Activated naive CD4-positive, alpha-beta T cell treated with anti-CD3 and anti-CD28 coated beads, Interleukin-2, amount 50 U/mL, for 24 hours (primary cell): Measurements from ENCODE around the gene PTGER1.

Source experiments
- H3K27ac Mint-ChIP-seq: one replicate; pipeline ENCODE4 v1.8.0; 2021; ENCODE audit warnings: mild to moderate bottlenecking, mixed read lengths
- H3K27me3 Mint-ChIP-seq: one replicate; pipeline ENCODE4 v1.8.0; 2021; ENCODE audit warnings: mixed read lengths
- H3K36me3 Mint-ChIP-seq: one replicate; pipeline ENCODE4 v1.8.0; 2021; ENCODE audit warnings: mixed read lengths
- H3K4me1 Mint-ChIP-seq: one replicate; pipeline ENCODE4 v1.8.0; 2021; ENCODE audit warnings: mixed read lengths
- H3K4me3 Mint-ChIP-seq: one replicate; pipeline ENCODE4 v1.8.0; 2021; ENCODE audit warnings: mild to moderate bottlenecking, mixed read lengths
- H3K9me3 Mint-ChIP-seq: one replicate; pipeline ENCODE4 v1.8.0; 2021; ENCODE audit warnings: mixed read lengths

PTGER1 gene

GRCh38 chr19:14475251-14476073 is at the start of gene PTGER1:
Gene PTGER1, minus strand, starts transcription at chr19:14475354. Its CDS starts 1,034 bp downstream, at chr19:14474320.
- Mint-ChIP-seq H3K4me1 (peaks cover 30% of the 10 kb centered on the region), H3K27me3 (peaks cover 14% of the 10 kb centered on the region), H3K4me3 (no peak within 1 kb of the TSS), H3K36me3 (no peaks in the 10 kb centered on the region), H3K27ac (no peak within 1 kb of the TSS), H3K9me3 (no peaks in the 10 kb centered on the region)

GRCh38 chr19:14520543-14520942 is 45.4 kb upstream of the PTGER1 start:
- peak overlapping the region; percentile 95 for H3K27ac Mint-ChIP-seq
- H3K4me1 Mint-ChIP-seq, result peaks cover 67% of the 10 kb centered on the region
- H3K36me3 Mint-ChIP-seq, result peaks cover 13% of the 10 kb centered on the region
- no peak overlapping the region for H3K4me3 Mint-ChIP-seq
- H3K27me3 Mint-ChIP-seq, result no peaks in the 10 kb centered on the region
- H3K9me3 Mint-ChIP-seq, result no peaks in the 10 kb centered on the region

- peaks cover 68% of the 10 kb centered on the region for H3K4me1 Mint-ChIP-seq
- H3K9me3 Mint-ChIP-seq, result no peaks in the 10 kb centered on the region
- H3K27ac Mint-ChIP-seq, result peak overlapping the region; percentile 95
- peaks cover 16% of the 10 kb centered on the region for H3K36me3 Mint-ChIP-seq
- H3K27me3 Mint-ChIP-seq, result no peaks in the 10 kb centered on the region
- H3K4me3 Mint-ChIP-seq, result peak overlapping the region; percentile 85
Measured at GRCh38 chr19:14519860-14520407, 44.8 kb upstream of the PTGER1 start.

DNA sequence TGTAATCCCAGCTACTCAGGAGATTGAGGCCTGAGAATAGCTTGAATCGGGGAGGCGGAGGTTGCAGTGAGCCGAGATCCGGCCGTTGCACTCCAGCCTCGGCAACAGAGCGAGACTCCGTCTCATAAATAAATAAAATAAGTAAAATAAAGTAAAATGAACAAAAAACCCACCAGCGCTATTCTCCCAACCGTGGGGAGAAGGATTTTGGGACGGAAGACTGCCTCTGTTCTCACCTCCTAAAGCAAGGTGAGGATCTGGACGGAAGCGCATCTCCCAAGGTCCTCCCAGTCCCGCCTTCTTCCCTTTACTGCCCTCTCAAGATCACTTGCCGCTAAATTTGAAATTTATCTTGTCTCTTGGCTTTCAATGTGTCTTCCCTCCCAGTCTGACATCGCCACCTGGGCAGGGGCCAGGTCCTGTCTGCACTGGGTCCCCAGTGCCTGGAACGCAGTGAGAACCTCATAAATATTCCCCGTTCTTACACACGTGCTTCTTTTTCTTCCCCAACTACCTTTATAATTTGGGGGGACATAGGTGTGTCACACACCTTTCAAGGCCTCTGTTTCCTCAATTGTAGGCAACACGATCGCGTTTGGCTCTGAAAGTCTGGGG is 44.2 kb upstream of the PTGER1 start:
- Mint-ChIP-seq H3K4me3 (peak overlapping the region; percentile 85), H3K27ac (peak overlapping the region; percentile 95), H3K9me3 (no peaks in the 10 kb centered on the region), H3K36me3 (peaks cover 20% of the 10 kb centered on the region), H3K27me3 (no peaks in the 10 kb centered on the region), H3K4me1 (peaks cover 74% of the 10 kb centered on the region)

DNA sequence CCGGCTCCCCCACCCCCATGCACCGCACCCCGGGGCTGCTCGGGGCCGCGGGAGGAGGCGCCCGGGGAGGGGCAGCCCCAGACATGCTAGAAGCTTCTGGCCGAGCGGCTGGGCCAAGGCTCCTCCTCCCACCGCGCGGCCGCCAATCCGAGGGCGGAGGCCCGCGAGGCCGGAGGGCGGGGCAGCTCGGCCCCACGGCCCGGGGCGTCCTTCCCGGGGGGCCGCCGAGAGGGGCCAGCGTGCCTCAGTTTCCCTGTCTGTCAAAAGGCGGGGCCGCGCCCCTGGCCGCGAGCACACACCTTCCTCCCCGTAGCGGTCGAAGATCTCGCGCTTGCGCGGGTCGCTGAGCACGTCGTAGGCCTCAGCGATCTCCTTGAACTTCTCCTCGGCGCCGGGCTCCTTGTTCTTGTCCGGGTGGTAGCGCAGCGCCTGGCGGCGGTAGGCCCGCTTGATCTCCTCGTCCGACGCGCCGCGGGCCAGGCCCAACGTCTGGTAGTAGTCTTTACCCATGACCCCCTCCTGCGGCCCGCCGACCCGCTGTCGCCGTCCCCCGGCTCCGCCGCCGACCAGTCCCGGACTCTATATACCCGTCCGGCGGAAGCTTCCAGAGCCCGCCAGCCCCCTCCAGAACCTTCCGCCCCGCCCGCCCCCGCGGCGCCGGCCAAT is 42.8 kb upstream of the PTGER1 start, which contains the start of gene DNAJB1:
Gene DNAJB1, minus strand, starts transcription at position 558 of the 666 bp plus-strand sequence. Its CDS starts 48 bp downstream, at position 510.
- H3K4me3 Mint-ChIP-seq, result peak within 1 kb of the TSS; percentile 93
- no peaks in the 10 kb centered on the region for H3K27me3 Mint-ChIP-seq
- peaks cover 20% of the 10 kb centered on the region for H3K36me3 Mint-ChIP-seq
- H3K4me1 Mint-ChIP-seq, result peaks cover 71% of the 10 kb centered on the region
- H3K9me3 Mint-ChIP-seq, result no peaks in the 10 kb centered on the region
- H3K27ac Mint-ChIP-seq, result peak within 1 kb of the TSS; percentile 93

GRCh38 chr19:14517446-14517839 is 42.3 kb upstream of the PTGER1 start:
- H3K27me3 Mint-ChIP-seq, result no peaks in the 10 kb centered on the region
- H3K4me1 Mint-ChIP-seq, result peaks cover 67% of the 10 kb centered on the region
- H3K4me3 Mint-ChIP-seq, result peak overlapping the region; percentile 93
- H3K9me3 Mint-ChIP-seq, result no peaks in the 10 kb centered on the region
- peaks cover 20% of the 10 kb centered on the region for H3K36me3 Mint-ChIP-seq
- H3K27ac Mint-ChIP-seq, result peak overlapping the region; percentile 67

- Mint-ChIP-seq H3K36me3 (peaks cover 20% of the 10 kb centered on the region), H3K4me3 (peak overlapping the region; percentile 93), H3K27me3 (no peaks in the 10 kb centered on the region), H3K4me1 (peaks cover 61% of the 10 kb centered on the region), H3K9me3 (no peaks in the 10 kb centered on the region), H3K27ac (peak overlapping the region; percentile 67)
Measured at GRCh38 chr19:14516746-14517438, 41.7 kb upstream of the PTGER1 start.

DNA sequence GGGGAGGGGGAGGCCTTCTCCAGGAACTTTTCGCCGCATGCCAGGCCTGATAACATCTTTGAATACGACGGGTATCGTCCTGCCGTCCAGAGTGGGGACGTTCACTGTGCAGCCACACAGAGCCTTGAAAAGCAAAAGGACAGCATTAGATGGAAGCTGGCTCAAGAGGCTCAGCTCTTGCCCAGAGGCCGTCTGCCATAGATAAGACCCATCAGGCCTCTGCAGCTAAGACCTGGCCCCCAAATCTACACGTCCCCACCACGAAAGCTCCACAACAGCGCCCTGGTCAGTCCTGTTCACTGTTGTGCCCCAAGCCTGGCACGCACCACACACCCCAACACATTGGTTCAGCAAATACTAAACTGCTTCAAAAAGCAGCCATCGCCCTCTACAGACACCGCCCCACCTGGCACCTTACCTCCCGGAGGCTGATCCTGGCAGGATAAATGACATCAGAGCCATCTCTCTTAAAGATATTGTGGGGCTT is 40.9 kb upstream of the PTGER1 start:
- no peaks in the 10 kb centered on the region for H3K9me3 Mint-ChIP-seq
- peaks cover 20% of the 10 kb centered on the region for H3K36me3 Mint-ChIP-seq
- H3K27ac Mint-ChIP-seq, result peak overlapping the region; percentile 67
- H3K4me1 Mint-ChIP-seq, result peaks cover 57% of the 10 kb centered on the region
- no peaks in the 10 kb centered on the region for H3K27me3 Mint-ChIP-seq
- peak overlapping the region; percentile 93 for H3K4me3 Mint-ChIP-seq

- Mint-ChIP-seq H3K9me3 (no peaks in the 10 kb centered on the region), H3K4me1 (peaks cover 62% of the 10 kb centered on the region), H3K36me3 (peaks cover 20% of the 10 kb centered on the region), H3K27me3 (no peaks in the 10 kb centered on the region), H3K27ac (peak overlapping the region; percentile 52), H3K4me3 (peak overlapping the region; percentile 93)
Measured at GRCh38 chr19:14515501-14516047, 40.4 kb upstream of the PTGER1 start.

DNA sequence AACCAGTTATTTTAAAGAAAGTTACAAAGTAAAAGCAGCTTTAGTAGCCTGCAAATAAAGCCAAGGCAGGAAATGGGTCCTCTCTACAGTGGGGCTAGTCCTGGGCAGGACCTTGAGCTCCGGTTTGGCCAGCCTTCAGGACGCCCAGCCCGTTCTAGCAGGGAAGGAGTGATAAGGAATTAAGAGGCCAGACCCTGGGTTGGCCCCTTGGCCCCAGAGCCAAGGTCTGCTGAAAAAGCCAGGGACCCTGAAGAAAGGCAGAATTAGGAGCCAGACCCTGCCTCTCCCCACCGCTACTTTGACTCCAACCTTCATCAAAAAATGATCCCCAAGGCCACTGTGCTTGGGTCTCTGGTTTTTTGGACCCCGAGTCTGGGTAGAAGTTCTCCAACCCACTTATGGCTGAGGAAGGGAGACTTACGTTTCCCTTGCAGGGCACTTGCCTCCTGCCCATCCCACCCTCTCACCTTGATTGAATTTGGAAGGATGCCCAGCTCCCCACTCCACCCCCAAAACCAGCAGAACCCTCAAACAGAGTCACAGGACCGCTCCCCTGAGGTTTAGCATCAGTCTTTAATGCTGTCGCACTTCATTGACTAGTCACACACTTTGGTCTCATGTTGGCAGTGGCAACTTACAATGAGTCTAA is 39.2 kb upstream of the PTGER1 start:
- Mint-ChIP-seq H3K4me3 (peak overlapping the region; percentile 93), H3K27ac (peak overlapping the region; percentile 38), H3K4me1 (peaks cover 59% of the 10 kb centered on the region), H3K9me3 (no peaks in the 10 kb centered on the region), H3K36me3 (peaks cover 20% of the 10 kb centered on the region), H3K27me3 (no peaks in the 10 kb centered on the region)

DNA sequence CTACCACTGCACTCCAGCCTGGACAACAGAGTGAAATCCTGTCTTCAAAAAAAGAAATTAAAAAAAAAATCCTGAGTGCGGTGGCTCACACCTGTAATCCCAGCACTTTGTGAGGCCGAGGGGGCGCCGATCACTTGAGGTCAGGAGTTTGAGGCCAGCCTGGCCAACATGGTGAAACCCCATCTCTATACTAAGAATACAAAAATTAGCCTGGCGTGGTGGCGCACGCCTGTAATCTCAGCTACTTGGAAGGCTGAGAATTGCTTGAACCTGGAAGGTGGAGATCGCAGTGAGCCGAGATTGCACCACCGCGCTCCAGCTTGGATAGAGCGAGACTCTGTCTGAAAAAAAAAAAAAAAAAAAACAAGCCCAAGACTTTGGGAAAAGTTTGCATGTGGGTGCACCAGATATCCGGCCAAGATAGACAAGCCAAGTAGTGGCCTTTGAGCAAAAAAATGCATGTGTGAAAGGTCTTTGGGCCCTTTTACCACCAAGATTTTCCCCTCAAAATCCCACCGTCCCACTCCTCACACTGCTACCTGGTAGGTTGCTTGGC is 37.3 kb upstream of the PTGER1 start:
- no peak overlapping the region for H3K4me3 Mint-ChIP-seq
- peaks cover 67% of the 10 kb centered on the region for H3K4me1 Mint-ChIP-seq

DNA sequence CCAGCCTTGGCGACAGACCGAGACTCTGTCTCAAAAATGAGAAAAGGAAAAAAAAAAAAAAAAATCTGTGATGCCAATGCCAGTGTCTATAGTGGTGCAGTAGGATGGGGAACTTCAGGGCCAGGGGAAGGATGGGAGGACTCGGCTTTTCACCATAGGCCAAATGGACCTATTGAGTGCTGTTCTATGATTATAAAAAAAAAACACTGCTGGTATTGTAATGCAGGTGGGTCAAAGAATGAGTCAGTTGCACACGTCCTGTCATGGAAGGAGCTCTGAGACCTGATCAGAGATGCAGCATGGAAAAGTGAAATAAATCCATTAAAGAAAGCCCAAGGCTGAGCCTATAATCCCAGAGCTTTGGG is 36.1 kb upstream of the PTGER1 start:
- Mint-ChIP-seq H3K4me1 (peaks cover 71% of the 10 kb centered on the region), H3K9me3 (no peaks in the 10 kb centered on the region), H3K4me3 (no peak overlapping the region), H3K36me3 (peaks cover 12% of the 10 kb centered on the region), H3K27me3 (no peaks in the 10 kb centered on the region), H3K27ac (peak overlapping the region; percentile 15)

More for the DNA sequence above, 37.3 kb upstream of the PTGER1 start:
- H3K9me3 Mint-ChIP-seq, result no peaks in the 10 kb centered on the region
- H3K27me3 Mint-ChIP-seq, result no peaks in the 10 kb centered on the region
- H3K27ac Mint-ChIP-seq, result no peak overlapping the region
- H3K36me3 Mint-ChIP-seq, result peaks cover 20% of the 10 kb centered on the region

- Mint-ChIP-seq H3K4me3 (no peak overlapping the region), H3K9me3 (no peaks in the 10 kb centered on the region), H3K27me3 (no peaks in the 10 kb centered on the region), H3K27ac (peak overlapping the region; percentile 55), H3K4me1 (peaks cover 71% of the 10 kb centered on the region), H3K36me3 (peaks cover 7% of the 10 kb centered on the region)
Measured at GRCh38 chr19:14510311-14511228, 35.4 kb upstream of the PTGER1 start.
